Measurements from ENCODE around the gene CYP8B1.
"Not testable (repeated sequence)": the region's sequence is repeated elsewhere in the genome, so short reads cannot be mapped to it uniquely, and the experiment has no call there.

Gene CYP8B1

DNA sequence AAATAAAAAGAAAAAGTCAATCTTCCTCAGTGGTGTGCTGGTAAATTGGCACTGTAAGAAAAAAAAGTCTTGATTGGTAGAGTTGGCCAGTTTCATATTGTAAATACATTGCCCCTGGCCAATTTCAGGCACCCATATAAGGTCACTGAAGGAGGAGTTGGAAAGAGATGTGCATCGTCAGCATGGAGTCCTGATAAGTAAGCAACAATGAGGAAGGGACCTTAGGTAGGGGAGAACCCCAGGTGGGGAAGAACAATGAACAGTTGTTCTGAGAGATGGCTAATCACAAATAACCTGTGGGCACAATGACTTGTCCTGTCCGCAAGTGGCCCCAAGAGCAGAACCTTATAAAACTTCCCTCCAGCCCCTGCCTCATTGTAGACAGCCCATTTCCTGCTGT, 8.6 kb upstream of the CYP8B1 start:
- DNase-seq, result no peak

DNA sequence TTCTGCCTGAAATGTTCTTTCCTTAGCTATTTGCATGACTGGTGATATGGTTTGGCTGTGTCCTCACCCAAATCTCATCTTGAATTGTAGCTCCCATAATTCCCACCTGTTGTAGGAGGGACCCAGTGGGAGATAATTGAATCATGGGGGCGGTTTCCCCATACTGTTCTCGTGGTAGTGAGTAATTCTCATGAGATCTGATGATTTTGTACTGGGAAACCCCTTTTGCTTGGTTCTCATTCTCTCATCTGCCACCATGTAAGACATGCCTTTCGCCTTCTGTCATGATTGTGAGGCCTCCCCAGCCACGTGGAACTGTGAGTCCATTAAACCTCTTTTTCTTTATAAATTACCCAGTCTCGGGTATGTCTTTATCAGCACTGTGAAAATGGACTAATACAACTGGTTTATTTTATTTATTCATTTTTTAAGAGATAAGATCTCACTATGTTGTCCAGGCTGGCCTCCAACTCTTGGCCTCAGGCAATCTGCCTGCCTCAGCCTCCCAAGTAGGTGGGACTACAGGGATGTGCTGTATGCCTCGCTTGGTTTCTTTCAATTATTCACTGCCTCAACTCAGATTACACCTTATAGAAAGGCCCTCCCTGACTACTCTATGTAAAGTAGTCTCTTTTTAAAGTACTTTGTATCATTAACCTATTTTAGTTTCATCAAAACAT, 7.7 kb upstream of the CYP8B1 start:
- DNase-seq, result not testable (repeated sequence)

DNA sequence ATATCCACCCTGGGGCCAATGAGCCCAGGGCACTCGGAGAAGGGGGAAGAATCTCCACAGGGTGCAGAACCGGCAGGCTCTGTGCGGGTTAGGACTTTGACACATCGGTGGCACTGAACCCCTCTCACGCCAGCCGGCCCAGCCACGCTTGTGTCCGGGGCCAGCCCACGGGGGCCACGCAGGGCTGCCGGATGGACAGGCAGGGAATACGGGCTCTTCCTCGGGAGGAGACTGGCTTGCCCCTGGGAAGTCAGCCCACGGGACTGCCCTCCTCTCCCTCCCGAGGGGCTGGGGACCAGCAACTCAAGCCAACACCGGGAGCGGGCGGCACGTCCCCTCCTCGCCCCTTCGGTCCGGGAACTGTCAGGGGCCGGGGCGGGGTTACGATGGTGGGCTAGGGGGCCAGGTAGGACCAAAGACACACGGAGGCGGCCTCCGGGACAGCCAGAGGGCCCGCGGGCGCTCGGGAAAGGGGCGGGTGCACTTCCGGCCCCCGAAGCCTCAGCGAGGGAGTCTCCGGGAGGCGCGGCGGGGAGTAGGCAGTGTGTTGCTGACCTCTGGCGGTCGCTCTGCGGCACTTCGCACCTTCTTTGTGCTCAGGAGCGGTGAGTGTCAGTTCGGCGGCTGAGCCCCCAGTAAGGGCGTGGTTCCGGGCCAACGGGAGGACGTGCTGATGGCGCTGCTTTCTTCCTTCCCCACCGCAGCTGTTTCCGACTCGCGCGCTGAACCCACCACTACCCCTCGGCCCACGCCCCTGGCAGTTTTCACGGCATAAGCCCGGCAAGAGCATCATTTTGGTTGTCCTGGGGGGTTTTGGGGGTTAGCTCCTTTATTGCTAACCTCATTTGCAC, 5.1 kb upstream of the CYP8B1 start:
- DNase-seq, result peak; percentile 65

DNA sequence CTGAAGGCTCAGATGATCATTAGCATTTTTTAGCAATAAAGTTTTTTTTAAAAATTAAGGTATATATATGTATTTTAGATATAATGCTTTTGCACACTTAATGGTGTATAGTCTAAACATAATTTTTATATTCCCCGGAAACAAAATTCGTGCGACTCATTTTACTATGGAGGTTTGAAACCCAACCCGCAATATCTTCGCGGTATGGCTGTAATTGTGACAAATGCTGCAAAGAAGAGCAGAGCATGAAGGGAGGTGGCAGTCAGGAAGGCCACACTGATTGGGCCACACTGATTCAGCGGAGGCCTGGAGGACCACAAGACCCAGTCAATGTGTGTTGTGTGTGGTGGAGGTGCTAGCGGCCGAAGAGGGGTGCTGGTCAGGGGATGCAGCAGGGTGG, 4.5 kb upstream of the CYP8B1 start:
- DNase-seq, result no peak

DNA sequence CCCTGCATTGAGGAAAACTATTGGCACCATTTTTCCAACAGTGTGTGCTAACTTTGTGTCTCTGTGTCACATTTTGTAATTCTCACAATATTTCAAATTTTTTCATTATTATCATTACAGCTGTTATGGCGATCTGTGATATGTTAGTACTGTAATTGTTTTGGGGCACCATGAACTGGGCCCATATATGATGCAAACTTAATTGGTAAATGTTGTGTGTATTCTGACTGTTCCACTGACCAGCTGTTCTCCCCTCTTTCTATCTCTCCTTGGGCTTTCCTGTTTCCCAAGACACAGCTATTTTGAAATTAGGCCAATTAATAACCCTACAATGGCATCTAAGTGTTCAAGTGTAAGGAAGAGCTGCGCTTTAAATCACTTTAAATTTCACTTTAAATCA, 2.2 kb upstream of the CYP8B1 start:
- DNase-seq, result no peak

DNA sequence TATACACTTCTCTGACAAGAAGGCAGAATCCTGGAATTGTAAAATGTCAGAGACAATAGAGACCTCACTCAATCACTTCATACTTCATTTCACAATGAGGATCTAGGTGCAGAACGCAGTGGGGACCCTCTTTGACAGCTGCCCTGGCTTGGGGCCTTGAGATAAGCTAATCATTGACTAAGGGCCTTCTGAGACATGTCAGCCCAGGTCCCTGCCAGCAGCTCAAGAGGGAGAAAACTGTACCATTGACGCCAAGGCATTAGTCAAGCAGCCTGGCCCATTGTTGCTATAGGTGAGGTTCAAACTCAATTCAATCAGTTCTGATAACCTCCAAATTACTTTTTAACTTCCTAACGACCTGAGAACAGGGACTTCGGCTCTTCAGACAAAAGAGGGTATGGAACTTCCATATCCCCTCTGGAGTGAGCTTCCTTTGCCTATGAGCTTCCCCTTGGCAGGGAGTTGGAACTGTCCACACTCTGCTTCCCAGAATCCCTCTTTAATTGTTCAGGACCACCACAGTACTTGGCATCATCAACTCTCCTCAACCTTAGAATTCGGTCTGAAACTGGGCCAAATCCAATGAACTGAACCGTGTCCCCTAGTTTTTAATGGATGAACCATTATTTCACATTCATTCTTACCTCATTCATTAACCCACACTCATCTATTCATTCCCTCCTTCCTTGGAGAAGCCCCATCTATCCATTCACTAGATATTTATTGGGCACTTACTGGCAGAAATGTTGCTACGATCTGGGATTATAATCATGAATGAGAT, 1.5 kb upstream of the CYP8B1 start:
- DNase-seq, result no peak

DNA sequence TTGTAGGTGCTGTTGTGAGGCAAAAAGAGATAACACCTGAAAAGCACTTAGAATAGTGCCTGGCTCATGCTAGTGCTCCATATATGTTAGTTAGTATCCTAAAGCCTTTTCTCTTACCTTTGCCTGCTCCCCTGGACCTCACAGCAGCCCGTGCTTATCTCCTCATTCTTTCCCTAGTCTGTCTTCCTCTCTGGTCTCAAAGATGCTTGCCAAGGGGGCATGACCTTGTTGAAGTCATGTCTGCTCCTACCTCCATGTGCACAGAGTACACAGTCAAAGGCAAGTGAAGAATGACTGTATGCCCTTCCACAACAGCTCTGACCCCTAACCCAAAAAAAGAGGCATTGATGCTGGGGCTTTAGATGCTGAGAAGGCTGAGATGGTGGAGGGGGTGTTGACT, 722 bp upstream of the CYP8B1 start:
- DNase-seq, result no peak

DNA sequence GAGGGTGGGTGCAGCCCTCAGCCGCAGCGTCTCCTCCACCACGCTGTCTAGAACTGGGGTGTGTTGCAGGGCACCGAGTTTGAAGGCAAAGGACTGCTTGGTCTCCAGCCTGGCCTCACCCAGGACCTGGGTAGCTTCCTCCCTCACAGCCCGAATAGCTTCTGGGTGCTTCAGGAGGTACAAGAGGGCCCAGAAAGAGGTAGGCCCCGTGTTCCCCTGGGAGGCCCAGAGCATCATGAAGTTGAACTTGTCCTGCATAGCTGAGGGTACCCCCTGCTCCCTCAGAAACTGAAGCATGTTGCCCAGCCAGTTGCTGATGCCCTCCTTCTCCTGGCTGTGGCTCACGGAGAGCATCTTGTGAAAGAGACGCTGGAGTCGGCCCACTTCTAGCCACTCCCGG, 930 bp downstream of the CYP8B1 start:
- no peak for DNase-seq

DNA sequence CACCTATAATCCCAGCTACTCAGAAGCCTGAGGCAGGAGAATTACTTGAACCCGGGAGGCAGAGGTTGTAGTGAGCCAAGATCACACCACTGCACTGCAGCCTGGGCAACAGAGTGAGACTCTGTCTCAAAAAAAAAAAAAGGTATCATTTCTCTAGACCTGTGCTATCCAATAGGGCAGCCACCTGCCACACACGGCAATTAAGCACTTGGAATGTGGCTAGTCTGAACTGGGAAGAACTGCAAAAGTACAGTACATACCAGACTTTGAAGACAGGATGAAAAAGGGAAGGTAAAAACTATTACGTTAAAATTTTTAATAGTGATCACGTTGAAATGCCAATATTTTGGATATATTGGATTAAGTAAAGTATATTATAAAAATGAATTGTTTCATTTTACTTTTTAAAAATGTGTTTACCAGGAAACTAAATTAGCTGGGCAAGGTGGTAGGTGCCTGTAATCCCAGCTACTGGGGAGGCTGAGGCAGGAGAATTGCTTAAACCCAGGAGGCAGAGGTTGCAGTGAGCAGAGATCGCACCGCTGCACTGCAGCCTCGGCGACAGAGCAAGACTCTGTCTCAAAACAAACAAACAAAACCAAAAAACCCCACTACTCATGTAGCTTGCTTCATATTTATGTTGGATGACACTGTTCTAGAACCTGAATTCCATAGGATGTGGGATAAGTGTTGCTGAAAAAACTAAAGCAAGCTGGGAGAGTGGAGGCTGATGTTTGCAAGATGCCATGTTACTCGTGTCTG, 2.3 kb downstream of the CYP8B1 start:
- DNase-seq, result no peak

DNA sequence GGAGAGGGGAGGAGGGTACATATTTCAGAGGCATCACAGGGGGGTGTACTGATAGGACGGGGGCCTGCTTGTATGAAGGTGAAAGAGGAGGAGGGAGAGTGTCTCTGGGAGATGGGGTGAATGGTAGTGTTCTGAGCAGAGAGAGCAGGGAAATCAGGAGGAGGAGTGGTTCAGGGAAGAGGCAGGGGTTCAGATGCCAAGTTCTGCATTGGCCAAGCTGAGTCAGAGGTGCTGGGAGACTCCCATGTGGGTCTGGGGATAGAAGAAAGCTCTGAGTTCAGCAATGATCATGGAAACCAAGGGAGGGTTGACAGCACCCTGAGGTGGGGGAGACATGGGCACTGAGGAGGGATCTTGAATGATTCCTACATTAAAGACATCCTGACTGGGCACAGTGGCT, 3.0 kb downstream of the CYP8B1 start:
- DNase-seq, result no peak

DNA sequence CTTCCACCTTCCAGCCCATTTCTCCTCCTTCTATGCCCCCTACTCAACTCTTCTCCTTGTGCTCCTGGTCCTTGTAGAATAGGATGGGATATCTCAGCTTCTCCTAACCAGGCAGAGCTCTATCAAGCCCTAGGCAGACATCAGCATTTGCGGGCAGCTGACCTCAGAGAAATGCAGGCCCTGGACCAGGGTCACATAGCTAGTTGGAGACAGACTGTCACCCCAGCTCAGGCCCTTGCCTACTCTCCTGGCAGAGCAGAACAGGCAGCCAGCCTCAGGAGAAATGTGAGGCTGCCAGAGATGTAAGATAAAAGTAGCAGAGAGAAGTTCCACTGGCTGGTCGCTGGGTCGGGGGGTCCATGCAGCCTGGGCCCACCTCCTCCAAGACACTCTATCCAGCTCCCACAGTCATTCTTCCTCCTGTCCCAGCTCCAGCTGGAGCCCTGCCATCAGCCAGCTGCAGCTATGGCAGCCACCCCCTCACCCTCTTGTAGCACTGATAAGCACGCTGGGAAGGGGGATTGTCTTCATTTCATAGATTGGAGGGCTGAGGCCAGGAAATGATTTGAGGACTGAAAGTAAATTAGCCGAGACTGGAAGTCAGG, 4.0 kb downstream of the CYP8B1 start:
- DNase-seq, result no peak

DNA sequence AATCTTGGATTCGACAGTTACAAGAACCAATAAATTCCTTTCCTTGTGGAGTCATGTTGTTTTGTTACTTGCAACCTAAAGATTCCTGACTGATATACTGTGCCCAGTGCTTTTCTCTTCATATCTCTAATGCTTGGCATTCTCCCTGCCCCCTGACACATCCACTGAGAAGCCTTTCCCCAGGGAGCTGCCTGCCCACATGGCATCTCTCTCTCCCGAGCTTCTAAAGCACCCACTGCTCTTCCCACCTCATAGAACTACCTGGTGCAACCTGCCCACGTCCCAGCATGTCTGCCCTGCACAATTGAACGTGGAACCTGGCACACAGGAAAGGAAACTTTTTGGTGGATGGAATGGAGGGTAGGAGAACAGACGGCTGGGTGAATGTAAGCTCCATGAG, 6.8 kb downstream of the CYP8B1 start:
- no peak for DNase-seq

DNA sequence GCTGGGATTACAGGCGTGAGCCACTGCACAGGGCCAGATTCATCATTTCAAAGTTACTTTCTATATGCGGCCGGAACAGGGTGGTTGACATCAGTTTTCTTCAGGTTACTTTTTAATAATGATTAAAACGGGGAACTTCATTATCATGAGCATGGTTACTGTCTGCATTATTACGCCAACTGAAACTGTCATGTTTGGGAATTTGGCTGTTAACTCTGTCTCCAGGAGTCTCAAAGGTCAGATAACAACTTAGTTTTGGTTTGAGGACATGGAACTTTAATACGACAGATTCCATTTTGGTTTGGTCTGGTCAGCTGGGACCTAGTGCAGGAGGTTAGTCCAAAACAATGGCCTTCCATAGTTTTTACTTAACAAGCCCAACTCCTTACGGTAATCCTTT, 8.5 kb downstream of the CYP8B1 start:
- no peak for DNase-seq

DNA sequence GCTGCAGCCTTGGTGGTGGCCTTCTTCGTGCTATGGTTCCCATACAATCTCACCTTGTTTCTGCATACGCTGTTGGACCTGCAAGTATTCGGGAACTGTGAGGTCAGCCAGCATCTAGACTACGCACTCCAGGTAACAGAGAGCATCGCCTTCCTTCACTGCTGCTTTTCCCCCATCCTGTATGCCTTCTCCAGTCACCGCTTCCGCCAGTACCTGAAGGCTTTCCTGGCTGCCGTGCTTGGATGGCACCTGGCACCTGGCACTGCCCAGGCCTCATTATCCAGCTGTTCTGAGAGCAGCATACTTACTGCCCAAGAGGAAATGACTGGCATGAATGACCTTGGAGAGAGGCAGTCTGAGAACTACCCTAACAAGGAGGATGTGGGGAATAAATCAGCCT, 10.4 kb downstream of the CYP8B1 start:
- DNase-seq, result no peak

DNA sequence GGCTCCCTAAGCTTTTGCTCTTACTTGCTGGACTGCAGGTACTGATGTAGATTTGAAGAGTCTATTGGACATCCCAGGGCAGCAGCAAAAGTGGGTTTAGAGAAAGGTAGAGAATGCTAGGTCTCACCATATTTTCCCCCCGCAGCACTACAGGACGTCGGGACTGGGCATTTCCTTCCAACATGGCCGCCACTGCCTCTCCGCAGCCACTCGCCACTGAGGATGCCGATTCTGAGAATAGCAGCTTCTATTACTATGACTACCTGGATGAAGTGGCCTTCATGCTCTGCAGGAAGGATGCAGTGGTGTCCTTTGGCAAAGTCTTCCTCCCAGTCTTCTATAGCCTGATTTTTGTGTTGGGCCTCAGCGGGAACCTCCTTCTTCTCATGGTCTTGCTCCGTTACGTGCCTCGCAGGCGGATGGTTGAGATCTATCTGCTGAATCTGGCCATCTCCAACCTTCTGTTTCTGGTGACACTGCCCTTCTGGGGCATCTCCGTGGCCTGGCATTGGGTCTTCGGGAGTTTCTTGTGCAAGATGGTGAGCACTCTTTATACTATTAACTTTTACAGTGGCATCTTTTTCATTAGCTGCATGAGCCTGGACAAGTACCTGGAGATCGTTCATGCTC, 11.2 kb downstream of the CYP8B1 start:
- DNase-seq, result no peak

DNA sequence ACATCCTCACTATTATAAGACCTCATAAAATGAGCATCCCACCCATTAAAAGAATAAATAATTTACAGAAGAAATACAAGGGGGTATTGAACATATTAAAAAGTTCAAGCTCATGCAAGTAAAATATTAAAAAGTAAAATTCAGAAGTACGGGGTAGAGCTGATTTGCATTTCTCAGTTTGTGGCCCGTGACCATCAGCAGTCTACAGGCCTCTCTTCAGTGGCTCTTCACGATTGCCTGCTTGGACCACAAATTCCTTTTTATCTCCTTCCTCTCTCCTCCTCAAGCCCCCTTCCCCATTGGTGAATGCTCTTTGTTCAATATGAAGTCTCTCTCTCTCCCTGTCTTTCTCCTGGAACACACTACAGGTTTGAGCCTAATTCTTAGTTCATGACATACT, 19.1 kb downstream of the CYP8B1 start:
- DNase-seq, result no peak

DNA sequence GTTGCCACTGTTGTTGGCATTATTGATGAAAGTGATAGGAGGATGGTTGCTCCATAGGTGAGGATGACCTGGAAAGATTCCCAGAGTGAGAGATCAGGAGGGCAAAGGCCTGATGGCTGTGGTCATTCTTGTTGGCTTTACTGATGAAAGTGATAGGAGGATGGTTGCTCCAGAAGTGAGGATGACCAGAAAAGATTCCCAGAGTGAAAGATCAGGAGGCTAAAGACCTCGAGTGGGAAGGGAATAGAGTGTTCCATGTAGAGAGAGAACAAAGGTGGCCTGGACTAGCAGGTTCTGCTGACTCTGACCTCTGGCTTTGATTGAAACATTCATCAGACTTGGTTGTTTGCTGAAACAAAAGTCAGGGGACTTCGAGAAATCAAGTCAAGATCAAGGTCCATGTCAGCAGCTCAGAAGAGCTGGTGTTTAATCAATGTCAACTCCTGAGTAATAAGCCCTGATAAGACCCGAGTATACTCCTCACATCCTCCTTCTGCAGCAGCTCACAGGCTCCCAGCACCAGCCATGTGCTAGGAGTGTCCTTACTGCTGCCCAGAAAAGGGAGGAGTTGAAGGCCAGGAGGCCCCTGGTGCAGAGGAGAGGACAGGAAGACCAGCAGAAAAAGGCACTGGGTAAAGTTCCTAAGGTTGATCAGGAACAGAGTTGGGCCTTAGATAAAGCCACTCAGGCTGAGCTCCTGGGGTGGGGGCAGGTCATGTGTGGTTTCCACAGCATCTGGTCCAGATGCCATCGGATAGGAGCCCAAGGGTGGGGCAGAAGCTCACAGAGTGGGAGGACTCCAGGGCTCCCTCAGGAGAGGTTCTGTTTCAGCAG, 19.9 kb downstream of the CYP8B1 start:
- no peak for DNase-seq

DNA sequence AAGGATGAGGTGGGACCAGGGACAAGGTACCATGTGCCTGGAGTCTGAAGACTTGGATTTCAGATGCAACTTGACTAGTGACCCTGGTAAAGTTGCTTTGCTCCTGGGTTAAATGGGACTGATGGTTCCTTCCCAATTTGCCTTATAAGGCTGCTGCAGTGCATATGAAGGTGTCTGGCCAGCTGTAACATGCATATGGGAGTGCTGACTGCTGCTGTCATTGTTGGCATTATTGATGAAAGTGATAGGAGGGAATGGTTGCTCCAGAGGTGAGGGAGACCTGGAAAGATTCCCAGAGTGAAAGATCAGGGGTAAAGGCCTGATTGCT, 20.5 kb downstream of the CYP8B1 start:
- no peak for DNase-seq

DNA sequence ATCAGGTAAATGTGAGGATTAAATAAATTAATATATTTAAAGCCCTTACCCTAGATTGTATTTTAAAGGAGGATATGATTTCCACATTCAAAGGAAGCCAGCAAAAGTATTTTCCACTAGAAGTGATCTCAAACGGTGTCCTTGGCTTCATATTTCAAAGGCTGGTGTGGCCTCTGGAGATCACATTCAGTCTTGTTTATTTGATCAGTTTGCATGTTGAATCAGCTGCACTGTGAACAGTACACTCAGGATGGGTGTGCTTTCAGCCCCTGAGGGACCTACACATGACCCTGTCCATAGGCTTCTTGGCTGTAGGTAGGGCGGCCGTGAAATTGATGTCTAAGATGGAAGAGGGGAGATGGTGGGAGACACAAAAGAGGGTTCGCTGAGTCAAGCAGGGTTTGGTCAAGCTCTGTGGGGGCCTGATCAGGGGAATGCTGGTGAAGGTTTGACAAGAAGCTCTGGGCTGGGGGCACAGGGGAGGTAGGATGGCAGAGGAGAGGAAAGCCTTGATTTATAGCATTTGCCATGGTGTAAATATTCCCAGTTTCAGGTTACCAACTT, 21.9 kb downstream of the CYP8B1 start:
- no peak for DNase-seq

DNA sequence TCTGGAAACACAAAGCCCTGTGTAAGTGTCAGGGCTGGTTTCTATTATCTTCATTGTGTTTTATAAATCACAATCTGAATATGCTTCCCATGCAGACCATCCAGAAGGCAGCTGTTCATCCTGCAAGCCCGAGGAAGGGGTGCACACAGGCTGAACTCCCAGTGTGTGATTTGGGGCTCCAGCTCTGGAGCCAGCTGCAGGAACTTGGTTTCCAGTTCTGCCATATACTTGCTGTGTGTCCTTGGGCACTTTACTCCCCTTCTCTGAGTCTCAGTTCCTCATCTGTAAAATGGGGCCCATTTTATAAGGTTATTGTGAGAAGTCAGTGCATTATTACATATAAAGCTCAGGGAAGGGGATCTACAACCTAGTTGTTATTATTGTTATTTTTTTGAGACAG, 22.6 kb downstream of the CYP8B1 start:
- no peak for DNase-seq

DNA sequence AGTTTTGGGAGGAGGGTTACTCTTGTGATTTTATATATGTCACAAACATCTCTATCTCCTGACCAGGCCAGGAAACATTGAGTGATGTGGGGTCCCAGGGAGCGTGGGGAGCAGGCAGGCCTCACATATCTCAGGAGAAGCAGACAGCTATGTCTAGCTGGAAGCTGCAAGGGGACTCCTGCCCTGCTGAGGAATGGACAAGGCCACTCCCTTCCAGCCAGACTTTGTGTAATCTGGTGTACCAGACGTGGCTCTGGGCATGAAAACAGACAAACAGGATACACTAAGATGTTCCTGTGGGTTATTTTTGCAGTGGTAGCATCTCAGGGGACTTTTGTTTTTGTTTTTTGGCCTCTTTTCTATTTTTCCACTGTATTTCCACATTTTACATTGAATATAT, 23.2 kb downstream of the CYP8B1 start:
- no peak for DNase-seq

Measured in NCI-H1694 treated with DMSO at 0.1 percent for 48 hours (cell line).